Mesothelial cell of epicardium (in vitro differentiated cells): ENCODE measurements around the gene C16orf86. TPM values are rescaled to one million over a fixed set of nuclear protein-coding genes. Genes with fewer than 3 reads are reported as not detected.

Source experiments
- DNase-seq, 2 experiments: peaks; one replicate each; pipeline ENCODE4 v3.0.0; 2021; ENCODE audit warnings: low spot score in 2 of 2; ENCODE audit not compliant: unreplicated experiment in 2 of 2
- H3K27ac Mint-ChIP-seq: 2 replicates; pipeline ENCODE4 v1.8.0; 2021; ENCODE audit warnings: mixed read lengths
- H3K27me3 Mint-ChIP-seq: 2 replicates; pipeline ENCODE4 v1.8.0; 2021; ENCODE audit warnings: low read depth, mixed read lengths
- H3K36me3 Mint-ChIP-seq: 2 replicates; pipeline ENCODE4 v1.8.0; 2021; ENCODE audit warnings: mixed read lengths
- H3K4me1 Mint-ChIP-seq: 2 replicates; pipeline ENCODE4 v1.8.0; 2021; ENCODE audit warnings: mixed read lengths
- H3K4me3 Mint-ChIP-seq: 2 replicates; pipeline ENCODE4 v1.8.0; 2021; ENCODE audit warnings: mild to moderate bottlenecking, moderate library complexity, mixed read lengths
- H3K9me3 Mint-ChIP-seq: 2 replicates; pipeline ENCODE4 v1.8.0; 2021; ENCODE audit warnings: mixed read lengths
- total RNA-seq: library from RNA; stranded (reverse); gene quantifications from 3 replicates; pipeline ENCODE4 v1.2.1, GENCODE V29; 2021
- TF ChIP-seq, protein P1 (sequence below): fragments of 200-600 bp; sonication (generic); IDR thresholded peaks from one replicate; pipeline ENCODE4 v1.5.0; 2021; ENCODE audit warnings: antibody characterized with exemption; ENCODE audit not compliant: unreplicated experiment

The C16orf86 gene
- total RNA-seq, 1 donor from 2014 or later, result 1.8 TPM

DNA sequence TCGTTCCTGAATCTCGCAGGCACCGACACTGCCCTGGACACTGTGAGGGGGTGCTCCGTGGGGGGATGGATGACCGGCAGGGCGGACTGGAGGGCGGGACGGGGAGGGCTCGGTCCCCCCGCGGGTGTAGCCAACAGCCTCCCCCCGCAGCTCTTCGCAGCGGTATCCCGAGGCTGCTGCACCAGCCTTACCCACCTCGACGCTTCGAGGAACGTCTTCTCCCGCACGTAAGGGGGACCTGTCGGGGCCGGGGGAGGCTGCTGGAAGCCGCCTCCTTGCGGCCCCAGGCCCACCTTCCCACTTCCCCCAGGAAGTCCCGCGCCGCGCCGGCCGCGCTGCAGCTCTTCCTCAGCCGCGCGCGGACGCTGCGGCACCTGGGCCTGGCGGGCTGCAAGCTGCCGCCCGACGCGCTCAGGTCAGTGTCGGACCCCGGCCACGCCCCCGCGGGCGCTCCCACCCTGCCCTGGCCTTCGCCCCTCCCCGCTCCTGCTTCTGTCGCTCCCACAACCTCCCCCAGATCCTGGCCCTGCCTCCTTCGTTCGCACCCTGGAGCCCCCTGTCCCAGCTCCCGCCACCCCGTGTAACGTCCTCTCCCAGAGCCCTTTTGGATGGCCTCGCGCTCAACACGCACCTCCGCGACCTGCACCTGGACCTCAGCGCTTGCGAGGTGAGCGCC is 18.4 kb upstream of the C16orf86 start:
- H3K4me3 Mint-ChIP-seq, result no peak overlapping the region
- TF ChIP-seq, protein P1, sequence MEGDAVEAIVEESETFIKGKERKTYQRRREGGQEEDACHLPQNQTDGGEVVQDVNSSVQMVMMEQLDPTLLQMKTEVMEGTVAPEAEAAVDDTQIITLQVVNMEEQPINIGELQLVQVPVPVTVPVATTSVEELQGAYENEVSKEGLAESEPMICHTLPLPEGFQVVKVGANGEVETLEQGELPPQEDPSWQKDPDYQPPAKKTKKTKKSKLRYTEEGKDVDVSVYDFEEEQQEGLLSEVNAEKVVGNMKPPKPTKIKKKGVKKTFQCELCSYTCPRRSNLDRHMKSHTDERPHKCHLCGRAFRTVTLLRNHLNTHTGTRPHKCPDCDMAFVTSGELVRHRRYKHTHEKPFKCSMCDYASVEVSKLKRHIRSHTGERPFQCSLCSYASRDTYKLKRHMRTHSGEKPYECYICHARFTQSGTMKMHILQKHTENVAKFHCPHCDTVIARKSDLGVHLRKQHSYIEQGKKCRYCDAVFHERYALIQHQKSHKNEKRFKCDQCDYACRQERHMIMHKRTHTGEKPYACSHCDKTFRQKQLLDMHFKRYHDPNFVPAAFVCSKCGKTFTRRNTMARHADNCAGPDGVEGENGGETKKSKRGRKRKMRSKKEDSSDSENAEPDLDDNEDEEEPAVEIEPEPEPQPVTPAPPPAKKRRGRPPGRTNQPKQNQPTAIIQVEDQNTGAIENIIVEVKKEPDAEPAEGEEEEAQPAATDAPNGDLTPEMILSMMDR, result no peak
- no peak overlapping the region for H3K27ac Mint-ChIP-seq
- peaks cover 52% of the 10 kb centered on the region for H3K27me3 Mint-ChIP-seq
- DNase-seq, result no peak
- no peaks in the 10 kb centered on the region for H3K36me3 Mint-ChIP-seq
- H3K9me3 Mint-ChIP-seq, result no peaks in the 10 kb centered on the region
- H3K4me1 Mint-ChIP-seq, result peaks cover 2% of the 10 kb centered on the region

GRCh38 chr16:67648764-67649407 is 17.7 kb upstream of the C16orf86 start:
- no peak for DNase-seq
- Mint-ChIP-seq H3K4me1 (peaks cover 4% of the 10 kb centered on the region), H3K27me3 (peaks cover 56% of the 10 kb centered on the region), H3K27ac (no peak overlapping the region), H3K4me3 (no peak overlapping the region), H3K9me3 (no peaks in the 10 kb centered on the region), H3K36me3 (no peaks in the 10 kb centered on the region)
- TF ChIP-seq, protein P1, result no peak

GRCh38 chr16:67649494-67649931 is 17.1 kb upstream of the C16orf86 start:
- TF ChIP-seq, protein P1, result no peak
- Mint-ChIP-seq H3K27me3 (peaks cover 55% of the 10 kb centered on the region), H3K9me3 (no peaks in the 10 kb centered on the region), H3K4me1 (peaks cover 4% of the 10 kb centered on the region), H3K36me3 (no peaks in the 10 kb centered on the region), H3K27ac (no peak overlapping the region), H3K4me3 (no peak overlapping the region)
- DNase-seq, result no peak

GRCh38 chr16:67650023-67650422 is 16.6 kb upstream of the C16orf86 start:
- Mint-ChIP-seq H3K27me3 (peaks cover 58% of the 10 kb centered on the region), H3K36me3 (no peaks in the 10 kb centered on the region), H3K4me1 (peaks cover 4% of the 10 kb centered on the region), H3K27ac (no peak overlapping the region), H3K4me3 (no peak overlapping the region), H3K9me3 (no peaks in the 10 kb centered on the region)
- TF ChIP-seq, protein P1, result no peak
- DNase-seq, result no peak

GRCh38 chr16:67651039-67651438 is 15.6 kb upstream of the C16orf86 start:
- no peak overlapping the region for H3K4me3 Mint-ChIP-seq
- peaks cover 4% of the 10 kb centered on the region for H3K4me1 Mint-ChIP-seq
- TF ChIP-seq, protein P1, result no peak
- no peak for DNase-seq
- H3K9me3 Mint-ChIP-seq, result no peaks in the 10 kb centered on the region
- H3K27ac Mint-ChIP-seq, result no peak overlapping the region
- peaks cover 56% of the 10 kb centered on the region for H3K27me3 Mint-ChIP-seq
- H3K36me3 Mint-ChIP-seq, result no peaks in the 10 kb centered on the region
